GM18507 (cell line): ENCODE measurements around the gene FBLL1.
"Not testable (repeated sequence)": the region's sequence is repeated elsewhere in the genome, so short reads cannot be mapped to it uniquely, and the experiment has no call there.

Experiments used
- DNase-seq: peaks from one replicate; pipeline ENCODE4 v3.0.0; 2011; ENCODE audit warnings: low read depth; ENCODE audit not compliant: insufficient read length; ENCODE audit errors: extremely low spot score
- FAIRE-seq: peaks from 2 replicates; lab custom pipeline; 2011; peaks lifted over from hg19 to GRCh38; lab: Jason Lieb, UNC

The FBLL1 gene

GRCh38 chr5:168528521-168529373 lies at the start of gene FBLL1:
Gene FBLL1, plus strand, starts transcription at chr5:168529305. Its CDS starts 200 bp downstream, at chr5:168529505.
- FAIRE-seq (no peak), DNase-seq (no peak)

- no peak for FAIRE-seq
- DNase-seq, result no peak
Measured at GRCh38 chr5:168480601-168481000, 48.5 kb upstream of the FBLL1 start.

- peak; percentile 52 for DNase-seq
- peak; percentile 93 for FAIRE-seq
Measured at GRCh38 chr5:168481330-168481788, 47.7 kb upstream of the FBLL1 start.

DNA sequence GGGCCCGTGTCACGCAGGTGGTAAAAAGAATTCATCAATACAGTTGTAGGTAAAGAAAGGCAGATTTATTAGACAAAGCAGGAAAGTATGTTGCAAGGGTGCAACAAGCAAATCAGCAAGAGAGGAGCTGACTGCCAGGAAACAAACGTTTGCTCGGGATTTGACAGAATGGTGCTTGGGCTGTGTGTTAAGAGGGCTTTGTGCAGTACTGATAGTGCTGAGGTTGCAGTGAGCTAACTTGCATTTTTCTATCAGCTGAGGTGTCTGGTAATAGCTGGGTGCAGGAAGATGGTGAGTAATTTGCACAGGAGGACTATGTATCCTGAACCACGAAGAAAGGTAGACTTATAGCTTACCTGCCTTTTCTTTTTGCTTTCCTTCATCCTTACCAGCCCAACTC lies 46.7 kb upstream of the FBLL1 start:
- DNase-seq, result no peak
- FAIRE-seq, result no peak

DNA sequence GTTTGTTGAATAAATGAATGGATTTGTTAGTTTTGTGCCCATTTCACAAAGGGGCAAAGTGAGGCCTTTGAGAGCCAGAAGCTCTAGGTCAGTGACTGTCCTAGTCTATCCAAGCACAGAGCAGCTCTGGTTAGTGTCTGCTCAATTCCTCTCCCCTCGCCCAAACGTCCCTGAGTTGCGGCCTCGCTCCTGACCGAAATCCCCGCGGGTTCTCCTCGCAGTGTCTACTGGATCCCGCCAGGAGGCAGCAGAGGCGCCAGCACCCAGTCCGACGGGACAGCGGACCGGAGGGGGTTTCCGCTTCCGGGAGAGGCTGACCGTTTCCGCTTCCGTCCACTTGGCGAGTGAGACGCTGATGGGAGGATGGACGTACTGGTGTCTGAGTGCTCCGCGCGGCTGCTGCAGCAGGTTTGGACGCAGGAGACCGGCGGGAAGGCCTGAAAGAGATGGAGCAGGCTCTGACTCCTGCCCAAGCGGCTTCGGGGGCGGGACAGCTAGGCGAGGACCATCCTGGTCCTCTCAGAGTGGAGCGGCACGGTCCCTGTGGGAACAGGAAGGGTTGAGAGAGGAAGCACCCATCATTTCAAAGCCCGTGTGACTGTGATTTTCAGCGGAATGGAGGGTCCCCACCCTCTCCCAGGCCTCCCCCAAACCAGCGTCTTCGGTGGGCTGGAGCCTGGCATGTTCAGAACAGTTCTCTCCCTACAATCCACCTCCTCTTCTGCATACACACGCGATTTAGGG lies 42.8 kb upstream of the FBLL1 start, which contains the start of gene RARS1:
Gene RARS1 (plus strand): TSS at position 336 of the 744 bp plus-strand sequence. CDS start 28 bp downstream, at position 364.
- FAIRE-seq (peak; percentile 91), DNase-seq (peak; percentile 90)

- DNase-seq (no peak), FAIRE-seq (no peak)
Measured at GRCh38 chr5:168489059-168489458, 40.0 kb upstream of the FBLL1 start.

DNA sequence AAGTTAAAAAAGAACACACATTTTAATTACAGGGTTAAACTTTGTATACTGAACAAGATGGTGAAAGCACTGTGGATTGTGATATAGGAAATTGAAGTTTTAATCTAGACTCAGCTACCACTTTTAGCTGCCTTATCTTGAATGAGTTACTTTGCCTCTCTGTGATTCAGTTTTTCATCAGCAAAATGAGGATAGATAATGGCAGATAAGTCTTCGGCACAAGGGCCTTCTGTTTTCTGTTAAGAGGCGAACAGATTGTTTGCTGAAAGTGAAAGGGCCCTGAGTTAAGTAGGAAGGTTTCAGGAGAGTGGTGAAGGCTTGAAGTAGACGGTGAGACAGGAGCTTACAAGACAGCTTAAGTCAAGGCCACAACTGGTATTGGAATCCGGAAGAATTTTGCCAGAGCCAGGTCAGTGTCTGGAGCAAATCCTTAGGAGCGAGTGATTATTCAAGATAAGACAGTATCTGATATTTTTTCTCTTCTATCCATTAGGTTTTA lies 35.0 kb upstream of the FBLL1 start:
- DNase-seq, result no peak
- no peak for FAIRE-seq

DNA sequence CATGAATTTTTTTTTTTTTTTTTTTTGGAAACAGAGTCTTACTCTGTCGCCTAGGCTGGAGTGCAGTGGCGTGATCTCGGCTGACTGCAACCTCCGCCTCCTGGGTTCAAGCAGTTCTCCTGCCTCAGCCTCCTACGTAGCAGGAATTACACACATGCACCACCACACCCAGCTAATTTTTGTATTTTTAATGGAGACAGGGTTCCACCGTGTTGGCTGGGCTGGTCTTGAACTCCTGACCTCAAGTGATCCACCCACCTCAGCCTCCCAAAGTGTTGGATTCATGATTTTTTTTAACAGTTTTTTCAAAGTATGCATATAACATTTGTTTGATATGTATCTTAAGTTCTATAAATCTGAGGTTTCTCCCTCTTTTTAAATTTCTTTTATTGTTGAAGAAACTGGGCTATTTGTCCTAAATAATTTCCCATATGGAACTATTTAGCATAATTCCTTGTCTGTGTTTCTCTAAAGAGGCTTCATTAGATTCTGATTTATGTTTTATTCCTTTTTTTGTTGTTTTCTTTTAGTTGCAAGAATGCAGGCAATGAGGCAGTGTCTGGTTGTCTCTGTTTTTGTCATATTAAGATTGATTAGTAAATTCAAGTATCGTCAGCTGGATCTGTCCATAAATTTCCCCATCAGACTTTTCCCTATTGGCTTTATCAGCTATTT lies 26.4 kb upstream of the FBLL1 start:
- DNase-seq (no peak), FAIRE-seq (no peak)

GRCh38 chr5:168513861-168514428 lies 15.2 kb upstream of the FBLL1 start:
- DNase-seq (no peak), FAIRE-seq (no peak)

GRCh38 chr5:168525856-168526255 lies 3.2 kb upstream of the FBLL1 start:
- FAIRE-seq, result no peak

GRCh38 chr5:168527756-168528295 lies 1.3 kb upstream of the FBLL1 start:
- no peak for DNase-seq
- no peak for FAIRE-seq

More at GRCh38 chr5:168525856-168526255, 3.2 kb upstream of the FBLL1 start:
- no peak for DNase-seq

DNA sequence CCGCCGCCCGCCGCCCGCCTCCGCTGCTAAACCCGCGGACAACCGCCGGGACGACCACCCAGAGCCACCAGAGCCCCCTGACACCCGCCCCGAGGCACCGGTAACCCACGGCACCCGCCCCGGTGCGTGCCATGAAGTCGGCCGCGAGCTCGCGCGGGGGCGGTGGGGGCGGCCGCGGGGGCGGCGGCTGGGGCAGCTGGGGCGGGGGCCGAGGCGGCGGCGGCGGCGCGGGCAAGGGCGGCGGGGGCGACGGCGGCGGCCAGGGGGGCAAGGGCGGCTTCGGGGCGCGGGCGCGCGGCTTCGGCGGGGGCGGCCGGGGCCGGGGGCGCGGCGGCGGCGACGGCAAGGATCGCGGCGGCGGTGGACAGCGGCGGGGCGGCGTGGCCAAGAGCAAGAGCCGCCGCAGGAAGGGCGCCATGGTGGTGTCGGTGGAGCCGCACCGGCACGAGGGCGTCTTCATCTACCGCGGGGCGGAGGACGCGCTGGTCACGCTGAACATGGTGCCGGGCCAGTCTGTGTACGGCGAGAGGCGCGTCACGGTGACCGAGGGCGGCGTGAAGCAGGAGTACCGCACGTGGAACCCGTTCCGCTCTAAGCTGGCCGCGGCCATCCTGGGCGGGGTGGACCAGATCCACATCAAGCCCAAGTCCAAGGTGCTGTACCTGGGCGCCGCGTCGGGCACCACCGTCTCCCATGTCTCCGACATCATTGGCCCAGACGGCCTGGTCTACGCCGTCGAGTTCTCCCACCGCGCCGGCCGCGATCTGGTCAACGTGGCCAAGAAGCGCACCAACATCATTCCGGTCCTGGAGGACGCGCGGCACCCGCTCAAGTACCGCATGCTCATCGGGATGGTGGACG lies 499 bp downstream of the FBLL1 start:
- FAIRE-seq (no peak), DNase-seq (no peak)

DNA sequence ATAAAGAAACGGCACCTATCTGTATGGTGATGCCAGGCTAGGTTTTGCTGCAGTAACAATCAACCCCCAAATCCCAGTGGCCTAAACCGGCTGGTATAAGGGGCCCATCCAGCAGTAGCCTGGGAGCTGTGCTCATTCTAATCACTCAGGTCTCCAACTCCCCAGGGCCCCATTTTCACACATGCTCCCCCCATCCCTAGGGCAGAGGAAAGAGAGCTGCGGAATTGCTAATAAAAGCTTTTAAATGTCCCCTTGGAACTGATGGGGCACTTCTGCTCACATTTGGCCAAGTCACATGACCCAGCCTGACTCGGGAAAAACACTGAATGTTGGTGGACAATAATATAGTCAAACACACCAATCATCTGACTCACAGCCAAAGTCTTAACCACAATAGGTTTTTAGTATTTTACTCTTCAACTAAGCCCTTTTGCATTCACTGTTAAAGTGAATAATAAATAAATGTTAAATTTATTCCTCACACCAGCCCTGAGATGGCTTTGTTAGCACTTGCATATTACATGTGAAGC lies 1.6 kb downstream of the FBLL1 start:
- DNase-seq, result no peak

GRCh38 chr5:168531191-168531590 lies 2.1 kb downstream of the FBLL1 start:
- FAIRE-seq (no peak), DNase-seq (no peak)

More for the DNA sequence above, 1.6 kb downstream of the FBLL1 start:
- no peak for FAIRE-seq

DNA sequence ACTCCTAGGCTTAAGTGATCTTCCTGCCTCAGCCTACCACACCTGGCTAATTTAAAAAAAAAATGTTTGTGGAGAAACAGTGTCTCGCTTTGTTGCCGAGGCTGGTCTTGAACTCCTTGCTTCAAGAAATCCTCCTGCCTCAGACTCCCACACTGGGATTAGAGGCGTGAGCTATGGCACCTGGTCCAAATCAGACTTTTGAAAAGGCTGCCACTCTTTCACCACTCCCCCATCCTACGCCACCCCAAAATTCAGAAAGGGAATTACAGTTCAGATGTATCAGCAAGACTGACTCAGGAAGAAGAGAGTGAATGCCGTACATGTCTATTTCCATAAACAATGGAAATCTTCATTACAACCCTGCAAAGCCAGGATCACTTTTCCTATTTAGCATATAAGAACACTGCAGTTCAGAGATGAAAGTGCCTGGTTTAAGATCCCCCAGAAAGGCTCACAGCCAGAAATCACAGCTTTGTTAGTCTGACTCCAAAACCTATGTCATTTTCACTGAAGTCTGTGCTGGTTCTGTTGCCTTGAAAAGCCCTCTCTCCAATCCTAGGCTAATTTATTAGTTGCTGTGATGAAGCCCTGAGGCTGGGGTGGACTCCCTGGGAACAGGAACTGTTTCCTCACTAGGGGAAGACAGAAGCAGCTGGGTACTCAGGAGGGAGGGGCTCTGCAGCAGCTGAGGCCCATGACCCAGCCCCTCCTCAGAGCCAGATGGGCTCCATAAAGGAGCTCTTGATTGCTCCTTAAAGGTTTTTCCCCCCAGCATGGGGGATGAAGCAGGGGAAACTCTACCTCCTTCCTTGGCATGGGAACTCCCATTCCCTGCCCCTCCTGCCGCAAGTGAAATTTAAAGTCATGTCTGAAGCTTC lies 3.1 kb downstream of the FBLL1 start:
- DNase-seq (no peak), FAIRE-seq (no peak)

DNA sequence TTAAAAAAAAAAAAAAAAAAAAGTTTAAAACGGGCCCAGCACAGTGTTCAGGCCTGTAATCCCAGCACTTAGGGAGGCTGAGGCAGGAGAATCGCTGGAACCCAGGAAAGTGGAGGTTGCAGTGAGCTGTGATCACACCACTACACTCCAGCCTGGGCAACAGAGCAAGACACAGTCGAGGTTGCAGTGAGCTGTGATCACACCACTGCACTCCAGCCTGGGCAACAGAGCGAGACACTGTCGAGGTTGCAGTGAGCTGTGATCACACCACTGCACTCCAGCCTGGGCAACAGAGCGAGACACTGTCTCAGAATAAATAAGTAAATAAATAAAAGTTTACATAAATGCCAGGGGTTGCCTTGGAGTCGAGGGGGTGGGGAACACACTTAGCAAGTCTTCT lies 5.2 kb downstream of the FBLL1 start:
- DNase-seq, FAIRE-seq: not testable (repeated sequence)

GRCh38 chr5:168537176-168537575 lies 8.1 kb downstream of the FBLL1 start:
- no peak for DNase-seq
- no peak for FAIRE-seq
